GM04503 (cell line): ENCODE measurements around the gene PTPRN2.

ENCODE experiments used
- DNase-seq: peaks from one replicate; pipeline ENCODE4 v3.0.0-alpha.2; 2012; ENCODE audit warnings: low read depth

Gene PTPRN2

GRCh38 chr7:157844141-157844540 lies 743.5 kb downstream of the PTPRN2 start:
- DNase-seq = no peak

GRCh38 chr7:157843336-157844140 lies 744.1 kb downstream of the PTPRN2 start:
- no peak for DNase-seq

GRCh38 chr7:157841773-157842370 lies 745.8 kb downstream of the PTPRN2 start:
- DNase-seq = no peak

- no peak for DNase-seq
Observed at GRCh38 chr7:157840914-157841772, 746.5 kb downstream of the PTPRN2 start.

- DNase-seq = no peak
Observed at GRCh38 chr7:157840174-157840913, 747.3 kb downstream of the PTPRN2 start.

GRCh38 chr7:157839672-157840167 lies 747.9 kb downstream of the PTPRN2 start:
- DNase-seq = no peak

DNA sequence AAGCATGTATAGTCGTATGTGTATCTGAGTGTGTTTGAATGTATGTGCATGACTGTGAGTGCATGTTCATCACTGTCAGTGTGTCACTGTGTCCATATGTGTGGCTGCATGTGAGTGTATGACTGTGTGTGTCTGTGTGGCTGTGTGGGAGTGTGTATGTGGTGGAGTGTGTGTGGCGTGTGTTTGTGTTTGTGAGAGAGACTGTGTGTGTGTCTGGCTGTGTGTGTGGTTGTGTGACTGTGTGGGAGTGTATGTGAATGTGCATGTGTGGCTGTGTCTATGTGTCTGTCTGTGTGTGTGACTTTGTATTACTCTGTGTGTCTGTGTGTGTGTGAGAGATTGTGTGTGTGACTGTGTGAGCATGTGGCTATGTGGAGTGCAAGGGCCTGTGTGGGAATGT lies 748.4 kb downstream of the PTPRN2 start:
- no peak for DNase-seq

DNA sequence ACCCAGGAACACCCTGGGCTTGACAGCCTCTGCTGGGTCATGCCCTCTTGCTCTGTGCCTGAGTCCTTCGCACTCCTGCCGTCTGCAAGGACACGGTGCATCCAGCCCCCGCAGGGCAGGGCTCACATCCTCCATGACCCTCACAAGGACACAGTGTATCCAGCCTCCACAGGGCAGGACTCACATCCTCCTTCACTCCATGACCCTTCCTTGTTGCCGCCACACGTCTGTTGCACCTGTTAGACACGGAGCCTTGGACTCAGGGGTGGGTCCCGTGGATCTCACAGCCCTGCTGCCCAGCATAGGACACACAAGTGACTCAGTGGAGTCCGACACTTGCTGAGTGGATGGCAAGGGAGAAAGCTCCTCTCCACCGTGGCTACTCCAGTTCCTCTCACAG lies 750.1 kb downstream of the PTPRN2 start:
- no peak for DNase-seq

DNA sequence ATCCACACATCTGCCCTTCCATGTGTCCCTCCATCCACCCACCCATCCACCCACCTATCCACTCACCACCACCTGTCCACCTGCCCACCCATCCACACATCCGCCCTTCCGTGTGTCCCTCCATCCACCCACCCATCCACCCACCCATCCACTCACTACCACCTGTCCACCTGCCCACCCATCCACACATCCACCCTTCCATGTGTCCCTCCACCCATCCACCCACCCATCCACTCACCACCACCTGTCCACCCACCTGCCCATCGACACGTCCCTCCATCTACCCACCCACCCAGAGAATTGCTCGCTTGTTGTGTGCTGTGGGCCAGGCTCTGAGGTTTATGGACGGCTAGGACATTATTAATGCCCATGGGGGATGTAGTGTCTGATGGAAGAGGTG lies 750.6 kb downstream of the PTPRN2 start:
- DNase-seq = no peak

- no peak for DNase-seq
Observed at GRCh38 chr7:157834501-157835163, 753.0 kb downstream of the PTPRN2 start.

- no peak for DNase-seq
Observed at GRCh38 chr7:157832866-157833607, 754.6 kb downstream of the PTPRN2 start.

DNA sequence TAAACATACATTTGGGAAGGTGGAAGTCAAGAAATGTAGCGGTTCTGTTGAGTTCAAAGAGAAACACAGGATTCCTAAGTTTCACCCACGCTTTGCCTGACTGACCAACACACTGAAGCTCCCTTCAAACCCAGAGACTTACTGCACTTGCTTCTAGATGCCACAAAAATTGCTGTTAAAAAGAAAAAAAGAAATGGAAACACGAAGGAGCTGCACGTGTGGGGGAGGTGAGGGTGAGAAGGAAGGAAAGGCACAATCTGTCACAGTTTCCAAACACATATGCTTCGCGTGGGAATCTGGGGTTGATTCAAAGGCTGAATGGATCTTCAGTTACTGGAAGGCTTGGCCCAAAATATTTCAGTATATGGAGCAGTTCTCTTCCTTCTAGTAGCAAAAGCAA lies 755.2 kb downstream of the PTPRN2 start:
- DNase-seq = no peak

- DNase-seq = no peak
Observed at GRCh38 chr7:157832006-157832405, 755.6 kb downstream of the PTPRN2 start.

DNA sequence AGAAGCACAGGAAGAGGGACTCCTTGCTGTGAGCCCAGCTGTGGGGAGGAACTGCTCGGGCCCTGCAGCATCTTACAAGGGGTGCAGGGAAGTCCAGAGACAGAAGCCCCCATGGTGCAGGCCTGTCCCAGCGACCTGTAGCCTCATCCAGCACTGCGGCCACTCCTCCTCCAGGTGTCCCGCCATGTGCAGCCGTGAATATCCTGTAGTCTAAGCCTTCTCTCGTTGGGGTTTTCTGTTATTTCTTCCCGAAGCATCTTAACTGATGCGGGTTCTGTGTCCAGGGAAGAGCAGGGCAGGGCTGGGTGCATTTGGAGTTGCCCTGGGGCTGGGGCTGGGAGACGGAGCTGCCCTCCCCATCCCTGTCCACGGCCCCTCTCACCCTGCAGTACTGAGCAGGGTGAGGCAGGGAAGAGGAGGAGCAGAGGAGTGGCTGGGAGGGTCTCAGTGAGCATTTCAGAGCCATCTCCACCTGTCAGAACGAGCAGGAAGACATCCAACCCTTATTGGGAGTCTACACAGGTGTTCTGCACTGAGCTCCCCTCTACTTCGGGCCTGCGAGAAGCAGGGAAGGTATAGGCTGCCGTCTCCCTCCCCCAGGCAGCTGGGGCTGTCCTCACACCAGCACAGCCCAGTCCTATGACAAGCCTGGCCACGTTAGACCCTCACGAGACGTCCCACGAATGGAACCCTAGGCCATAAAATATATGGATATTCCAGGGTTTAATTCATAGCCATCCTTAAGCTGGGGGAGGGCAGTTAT lies 756.3 kb downstream of the PTPRN2 start:
- no peak for DNase-seq

- no peak for DNase-seq
Observed at GRCh38 chr7:157830331-157830730, 757.3 kb downstream of the PTPRN2 start.

- no peak for DNase-seq
Observed at GRCh38 chr7:157829491-157829890, 758.1 kb downstream of the PTPRN2 start.

- DNase-seq = no peak
Observed at GRCh38 chr7:157828881-157829280, 758.7 kb downstream of the PTPRN2 start.

DNA sequence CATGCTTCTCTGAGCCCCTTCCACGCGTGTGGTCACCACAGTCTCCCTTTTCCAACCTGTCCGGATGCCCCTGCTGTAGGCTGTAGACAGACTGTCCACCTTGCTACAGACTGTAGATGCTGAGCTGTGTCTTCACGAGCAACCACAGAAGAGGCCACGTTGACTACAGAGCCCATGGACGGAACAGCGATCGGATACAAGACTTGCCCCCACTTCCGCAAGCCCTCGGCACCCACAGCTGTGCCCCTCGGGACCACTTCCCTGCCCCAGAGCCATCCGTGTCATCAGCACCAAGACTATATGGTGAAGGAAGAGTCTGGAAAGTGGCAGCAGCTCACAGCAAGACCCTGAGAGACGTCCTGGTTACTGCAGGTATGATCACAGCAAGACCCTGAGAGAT lies 759.4 kb downstream of the PTPRN2 start:
- DNase-seq = no peak

GRCh38 chr7:157827863-157828160 lies 759.8 kb downstream of the PTPRN2 start:
- DNase-seq = no peak
